HL-60 (cell line): ENCODE measurements around the gene TSPO.

Experiments
- CTCF ChIP-seq: IDR thresholded peaks from one replicate; pipeline ENCODE4 v1.5.1; 2011; ENCODE audit warnings: low read length, control low read depth, inconsistent platforms; ENCODE audit not compliant: insufficient read depth
- GABPA ChIP-seq: IDR thresholded peaks from 2 replicates; pipeline ENCODE4 v1.6.1; 2012; ENCODE audit warnings: low read depth
- POLR2AphosphoS5 ChIP-seq: IDR thresholded peaks from 2 replicates; pipeline ENCODE4 v1.6.1; 2012; ENCODE audit warnings: low read depth
- REST ChIP-seq: IDR thresholded peaks from 2 replicates; pipeline ENCODE4 v1.6.1; 2012; ENCODE audit warnings: low read depth; ENCODE audit not compliant: insufficient replicate concordance
- SPI1 ChIP-seq: IDR thresholded peaks from 2 replicates; pipeline ENCODE4 v1.6.1; 2012; ENCODE audit warnings: low read depth, mild to moderate bottlenecking, borderline replicate concordance

DNA sequence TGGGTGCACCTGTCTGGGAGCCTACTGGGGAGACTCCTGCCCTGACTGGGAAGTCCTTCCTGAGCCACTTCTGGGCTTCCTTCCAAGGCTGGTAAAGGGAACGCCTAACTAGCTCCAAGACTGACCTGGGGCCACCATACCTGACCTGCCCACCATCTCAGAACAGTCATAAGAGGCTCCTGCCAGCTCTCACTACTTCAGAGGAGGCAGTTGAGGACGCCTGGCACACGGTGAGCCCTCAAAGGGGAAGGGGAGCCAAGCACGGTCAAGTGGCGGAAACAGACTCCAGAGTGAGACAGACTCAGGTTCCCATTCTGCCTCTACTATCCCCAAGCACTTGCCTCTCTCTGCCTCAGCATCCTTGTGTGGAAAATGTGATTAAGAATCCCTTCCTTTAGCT is 15.8 kb upstream of the TSPO start:
- TF ChIP-seq CTCF (no peak), POLR2AphosphoS5 (no peak), REST (no peak), GABPA (no peak), SPI1 (no peak)
